Neutrophil (primary cell): ENCODE measurements around the gene HYAL3.
A peak's percentile ranks its signal among the peaks of the same experiment; 100 is the strongest.

ENCODE experiments used
- H3K27ac ChIP-seq: fragments of 200-600 bp; sonication (generic); 2 replicates; pipeline ENCODE4 v1.5.1; 2016; ENCODE audit warnings: mild to moderate bottlenecking, moderate library complexity
- H3K27me3 ChIP-seq: fragments of 200-600 bp; sonication (generic); 2 replicates; pipeline ENCODE4 v1.6.0; 2016; ENCODE audit warnings: mild to moderate bottlenecking
- H3K36me3 ChIP-seq: fragments of 200-600 bp; sonication (generic); 2 replicates; pipeline ENCODE4 v1.5.1; 2017
- H3K4me1 ChIP-seq, 2 experiments: fragments of 200-600 bp in 1 of 2; sonication (generic) in 1 of 2; 1 replicate in 1 of 2; 2 replicates in 1 of 2; pipeline versions ENCODE4 v1.5.1 to v1.6.1; 2013 to 2016; ENCODE audit warnings: low read depth in 1 of 2, low read length in 1 of 2, mild to moderate bottlenecking in 1 of 2, moderate library complexity in 1 of 2; ENCODE audit not compliant: control insufficient read depth in 1 of 2, insufficient read depth in 1 of 2
- H3K4me3 ChIP-seq, 2 experiments: fragments of 200-600 bp in 1 of 2; sonication (generic) in 1 of 2; 1 replicate in 1 of 2; 2 replicates in 1 of 2; pipeline ENCODE4 v1.5.1; 2013 to 2016; ENCODE audit warnings: low read depth in 1 of 2, low read length in 1 of 2, mild to moderate bottlenecking in 1 of 2, moderate library complexity in 1 of 2
- H3K9me3 ChIP-seq: fragments of 200-600 bp; sonication (generic); 2 replicates; pipeline ENCODE4 v1.5.1; 2016
- CTCF ChIP-seq: fragments of 200-600 bp; sonication (generic); IDR thresholded peaks from 2 replicates; pipeline ENCODE4 v1.5.1; 2016; ENCODE audit warnings: antibody characterized with exemption

HYAL3 gene

GRCh38 chr3:50326182-50326541 is 27.0 kb upstream of the HYAL3 start:
- no peaks in the 10 kb centered on the region for H3K27me3 ChIP-seq
- TF ChIP-seq CTCF = no peak
- peak overlapping the region; percentile 95 for H3K27ac ChIP-seq
- H3K4me1 ChIP-seq = peaks cover 67 to 70% of the 10 kb centered on the region in 2 experiments
- H3K9me3 ChIP-seq = no peaks in the 10 kb centered on the region
- no peak overlapping the region for H3K4me3 ChIP-seq
- H3K36me3 ChIP-seq = peaks cover 27% of the 10 kb centered on the region

GRCh38 chr3:50325497-50326181 is 26.4 kb upstream of the HYAL3 start:
- no peaks in the 10 kb centered on the region for H3K27me3 ChIP-seq
- H3K4me3 ChIP-seq = no peak overlapping the region
- H3K36me3 ChIP-seq = peaks cover 22% of the 10 kb centered on the region
- H3K4me1 ChIP-seq = peaks cover 69 to 75% of the 10 kb centered on the region in 2 experiments
- no peak for TF ChIP-seq CTCF
- H3K9me3 ChIP-seq = no peaks in the 10 kb centered on the region
- peak overlapping the region; percentile 95 for H3K27ac ChIP-seq

GRCh38 chr3:50325113-50325480 is 25.9 kb upstream of the HYAL3 start:
- Histone ChIP-seq H3K9me3 (no peaks in the 10 kb centered on the region), H3K36me3 (peaks cover 17% of the 10 kb centered on the region), H3K4me3 (no peak overlapping the region), H3K4me1 (peaks cover 75 to 80% of the 10 kb centered on the region in 2 experiments), H3K27me3 (no peaks in the 10 kb centered on the region), H3K27ac (peak overlapping the region; percentile 95)
- no peak for TF ChIP-seq CTCF

DNA sequence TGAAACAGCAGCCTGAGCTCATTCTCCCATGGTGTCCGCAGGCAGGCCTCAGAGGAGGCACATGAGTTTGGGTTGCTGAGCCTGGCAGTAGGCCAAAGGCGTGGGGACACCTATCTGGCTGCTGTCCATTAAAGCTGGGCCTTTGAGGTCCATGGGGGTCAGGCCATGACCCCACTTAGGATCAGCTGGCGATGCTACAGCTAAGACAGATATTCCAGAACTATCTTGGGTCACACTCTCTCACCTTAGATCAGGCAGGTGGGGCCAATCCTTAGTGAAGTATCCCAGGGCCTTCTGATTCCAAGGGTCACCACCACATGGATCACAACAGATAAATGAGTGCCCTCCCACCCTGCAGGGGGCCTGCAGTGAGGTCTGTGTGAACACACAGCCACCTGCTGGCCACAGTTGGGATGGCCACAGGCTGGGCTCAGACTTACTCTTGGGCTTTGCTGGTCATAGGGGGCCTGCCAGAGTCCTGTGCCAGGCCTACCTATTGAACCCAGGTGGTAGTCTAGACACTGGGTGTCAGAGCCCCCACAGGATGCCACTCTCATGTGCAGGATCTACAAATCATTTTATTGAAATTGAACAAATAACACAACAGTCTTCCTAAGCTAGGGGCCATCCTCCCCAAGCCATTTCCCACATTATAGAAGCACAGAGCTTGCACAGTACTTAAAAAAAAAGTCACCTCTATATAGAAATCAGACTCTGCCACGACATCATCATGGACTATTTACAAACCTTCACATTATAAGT is 25.3 kb upstream of the HYAL3 start:
- Histone ChIP-seq H3K27me3 (no peaks in the 10 kb centered on the region), H3K27ac (peak overlapping the region; percentile 95), H3K36me3 (peaks cover 11% of the 10 kb centered on the region), H3K4me3 (no peak overlapping the region), H3K9me3 (no peaks in the 10 kb centered on the region), H3K4me1 (peaks cover 80 to 86% of the 10 kb centered on the region in 2 experiments)
- TF ChIP-seq CTCF = peak; percentile 82

GRCh38 chr3:50323614-50324199 is 24.5 kb upstream of the HYAL3 start:
- peak overlapping the region; percentile 72 to 77 for H3K4me3 ChIP-seq
- peak overlapping the region; percentile 95 for H3K27ac ChIP-seq
- no peaks in the 10 kb centered on the region for H3K27me3 ChIP-seq
- peaks cover 6% of the 10 kb centered on the region for H3K36me3 ChIP-seq
- H3K4me1 ChIP-seq = peaks cover 89 to 94% of the 10 kb centered on the region in 2 experiments
- no peaks in the 10 kb centered on the region for H3K9me3 ChIP-seq
- no peak for TF ChIP-seq CTCF
